Activated effector memory CD4-positive, alpha-beta T cell treated with Interleukin-2 at 50 U/mL for 16 hours (primary cell): ENCODE measurements around the gene TYR.
"Not testable (repeated sequence)": the region's sequence is repeated elsewhere in the genome, so short reads cannot be mapped to it uniquely, and the experiment has no call there.

ENCODE experiments used
- DNase-seq: peaks from one replicate; pipeline ENCODE4 v3.0.0-alpha.2; 2020

Gene TYR

GRCh38 chr11:89273220-89273619 lies 95.5 kb downstream of the TYR start:
- not testable (repeated sequence) for DNase-seq

- DNase-seq, result no peak
Measured at GRCh38 chr11:89275966-89276365, 98.3 kb downstream of the TYR start.

- DNase-seq, result no peak
Measured at GRCh38 chr11:89279176-89279575, 101.5 kb downstream of the TYR start.

GRCh38 chr11:89281032-89281677 lies 103.5 kb downstream of the TYR start:
- DNase-seq, result not testable (repeated sequence)

DNA sequence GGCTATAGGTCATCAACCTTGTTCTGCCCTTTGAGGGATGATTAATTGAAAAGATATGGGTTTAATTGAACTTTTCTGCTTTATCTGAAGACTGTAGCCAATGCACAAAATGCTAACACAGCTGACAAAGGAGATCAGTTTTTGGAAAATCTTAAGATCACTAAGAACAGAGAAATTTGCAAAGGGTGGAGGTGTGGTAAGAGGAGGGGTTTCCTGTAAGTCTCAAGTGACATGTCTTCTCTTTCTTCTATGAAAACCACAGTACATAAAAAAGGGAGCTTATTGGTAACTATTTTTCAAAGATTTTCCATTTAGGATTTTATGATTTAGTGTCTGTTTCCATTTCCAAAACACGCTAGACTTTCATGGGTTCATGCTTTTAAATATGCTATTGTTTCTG lies 108.9 kb downstream of the TYR start:
- DNase-seq, result not testable (repeated sequence)

GRCh38 chr11:89288004-89288403 lies 110.3 kb downstream of the TYR start:
- DNase-seq, result not testable (repeated sequence)

GRCh38 chr11:89293965-89294679 lies 116.4 kb downstream of the TYR start:
- no peak for DNase-seq

GRCh38 chr11:89295023-89295422 lies 117.3 kb downstream of the TYR start:
- DNase-seq, result not testable (repeated sequence)

- DNase-seq, result not testable (repeated sequence)
Measured at GRCh38 chr11:89303029-89303428, 125.4 kb downstream of the TYR start.

GRCh38 chr11:89308272-89308671 lies 130.6 kb downstream of the TYR start:
- not testable (repeated sequence) for DNase-seq

- not testable (repeated sequence) for DNase-seq
Measured at GRCh38 chr11:89309321-89309985, 131.8 kb downstream of the TYR start.

DNA sequence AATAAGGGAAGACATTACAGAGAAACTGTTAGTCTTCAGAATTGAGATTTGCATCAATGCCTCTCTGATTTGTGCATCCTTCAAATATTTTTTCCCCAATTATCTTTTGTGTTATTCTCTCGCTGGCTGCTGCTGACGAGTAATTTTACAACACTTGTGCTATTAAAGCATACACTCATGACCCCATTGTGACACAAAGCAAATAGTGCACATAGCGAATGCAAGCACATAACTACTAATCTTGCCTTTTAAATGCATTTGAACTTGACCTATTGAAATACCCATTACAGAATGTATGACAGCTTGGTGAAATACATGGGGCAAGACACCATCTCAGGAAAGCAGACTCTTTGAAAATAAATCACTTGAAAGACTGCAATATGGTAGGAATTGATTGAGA lies 132.9 kb downstream of the TYR start:
- DNase-seq, result not testable (repeated sequence)

GRCh38 chr11:89321401-89321800 lies 143.7 kb downstream of the TYR start:
- DNase-seq, result no peak

DNA sequence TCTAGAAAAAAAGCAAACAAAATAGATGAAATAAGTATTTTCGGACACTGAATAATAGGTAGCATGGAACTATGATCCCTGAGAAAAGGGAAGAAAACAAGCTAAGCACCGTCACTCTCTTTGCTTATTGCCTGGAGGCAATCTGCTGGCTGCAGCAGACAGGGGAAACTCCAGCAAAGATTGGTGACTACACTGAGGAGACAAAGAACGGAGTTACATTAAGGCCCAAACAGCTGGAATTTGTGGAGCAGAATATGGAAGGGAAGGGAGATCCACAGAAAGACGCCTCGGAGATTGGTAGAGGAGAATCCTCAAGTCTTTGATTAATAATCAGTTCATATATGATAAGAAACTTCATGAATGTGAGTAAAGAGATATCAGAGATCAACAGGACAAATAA lies 150.2 kb downstream of the TYR start:
- no peak for DNase-seq

DNA sequence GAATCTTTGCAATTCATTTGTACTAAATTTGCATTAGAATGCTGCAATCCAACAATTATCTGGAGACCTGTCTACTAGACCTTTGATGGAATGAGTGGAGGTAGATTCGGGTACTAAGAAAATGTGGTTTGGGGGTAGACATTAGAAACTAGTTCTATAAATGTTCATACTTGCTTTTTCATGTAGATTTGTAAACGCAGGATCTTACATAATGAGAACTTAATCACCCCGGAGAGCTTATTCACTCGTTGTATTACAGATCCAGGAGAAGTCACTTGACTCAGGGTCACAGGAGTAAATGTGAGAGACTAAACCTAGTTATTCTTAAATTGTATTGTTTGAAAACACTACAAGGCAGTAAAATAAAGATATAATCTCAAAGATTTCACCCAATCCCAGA lies 154.3 kb downstream of the TYR start:
- not testable (repeated sequence) for DNase-seq

GRCh38 chr11:89333704-89334103 lies 156.0 kb downstream of the TYR start:
- not testable (repeated sequence) for DNase-seq

DNA sequence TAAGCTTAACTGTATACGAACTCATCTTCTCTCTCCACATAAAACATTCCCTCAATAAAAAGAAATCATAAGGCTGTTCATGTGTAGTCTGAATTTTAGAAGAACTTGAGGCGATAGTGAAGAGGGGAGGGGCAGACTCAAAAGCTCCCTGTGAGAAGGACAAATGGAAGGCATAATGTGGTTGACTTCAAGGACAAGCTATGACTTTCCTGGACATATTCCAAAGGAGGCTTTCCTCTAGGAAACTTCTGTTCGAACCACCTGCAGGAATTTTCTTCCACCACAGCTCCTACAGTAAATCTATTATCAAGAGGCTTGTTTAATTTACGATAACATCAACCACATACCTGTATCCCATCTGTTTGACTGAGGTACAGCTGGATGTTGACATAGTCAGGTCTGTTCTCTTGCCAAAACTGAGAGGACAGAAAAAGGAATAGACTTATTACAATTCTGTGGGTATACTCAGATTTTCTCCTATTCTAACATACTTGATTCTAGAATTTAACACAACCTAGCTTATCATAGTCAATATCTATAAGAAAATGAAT lies 159.5 kb downstream of the TYR start:
- not testable (repeated sequence) for DNase-seq

DNA sequence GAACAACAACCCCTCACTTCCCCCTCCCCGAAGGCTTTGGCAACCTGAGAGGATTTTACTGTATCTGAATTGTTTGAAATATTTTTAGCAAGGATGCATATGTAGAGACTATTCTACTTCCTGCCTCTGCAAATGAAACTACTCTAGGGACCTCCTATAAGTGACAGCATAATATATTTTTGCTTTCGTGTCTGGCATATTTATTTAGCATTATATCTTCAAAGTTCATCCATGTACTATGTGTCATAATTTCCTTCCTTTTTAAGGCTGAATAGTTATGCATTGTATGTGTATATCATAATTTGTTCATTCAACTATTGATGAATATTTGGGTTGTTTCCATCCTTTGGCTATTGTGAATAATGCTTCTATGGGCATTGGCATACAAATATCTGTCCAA lies 160.4 kb downstream of the TYR start:
- not testable (repeated sequence) for DNase-seq

DNA sequence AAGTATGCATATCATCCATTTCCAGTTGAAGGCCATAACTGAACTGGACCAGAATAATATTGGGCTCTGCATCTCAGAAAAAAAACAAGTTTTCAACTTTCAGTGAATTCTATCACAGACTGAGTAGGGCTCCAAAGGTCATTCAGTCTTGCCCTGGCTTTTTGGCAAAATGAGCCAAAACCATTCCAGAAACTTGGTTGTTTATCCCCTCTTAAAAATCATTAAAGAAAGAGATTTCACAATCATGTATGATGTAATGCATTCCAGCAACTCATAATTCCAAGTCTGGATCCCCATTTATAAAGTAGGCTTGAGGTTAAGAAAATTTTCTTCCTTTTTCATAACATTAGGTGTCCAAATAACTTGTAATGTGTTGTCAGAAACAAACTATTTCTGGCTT lies 162.8 kb downstream of the TYR start:
- not testable (repeated sequence) for DNase-seq

DNA sequence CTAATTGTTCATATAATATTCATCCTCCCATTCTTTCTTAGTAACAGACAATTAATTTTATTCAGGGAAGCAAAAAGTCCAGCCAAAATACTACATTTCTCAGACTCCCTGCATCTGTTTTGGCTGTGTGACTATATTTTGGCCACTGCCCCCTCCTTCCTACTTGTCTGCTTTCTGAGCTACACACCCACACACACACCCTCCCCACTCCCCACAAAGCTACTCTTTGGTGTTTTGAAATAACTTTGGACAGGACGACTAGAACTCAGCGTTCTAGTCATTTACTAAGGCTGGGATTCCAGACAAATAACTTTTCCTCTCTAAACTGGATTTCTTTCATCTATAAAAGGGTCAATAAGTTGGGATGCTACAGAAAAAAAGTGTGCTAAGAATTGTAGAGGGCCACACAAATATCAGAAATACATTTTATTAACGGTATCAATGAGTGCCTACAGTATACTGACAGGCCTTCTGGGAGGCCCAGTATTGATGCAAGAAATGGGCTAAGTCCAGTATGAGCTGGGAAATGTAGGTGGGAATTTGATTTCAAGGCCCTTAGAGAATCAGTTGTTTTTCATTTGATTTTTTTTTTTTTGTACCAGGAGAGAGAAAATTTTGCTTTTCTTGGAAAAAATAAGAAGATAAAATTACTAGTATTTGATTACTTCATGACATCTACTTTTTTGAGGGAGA lies 165.4 kb downstream of the TYR start:
- not testable (repeated sequence) for DNase-seq
